ENCODE results near the gene DOCK8.
"Not testable (repeated sequence)": the region's sequence is repeated elsewhere in the genome, so short reads cannot be mapped to it uniquely, and the experiment has no call there.

DOCK8 gene

DNA sequence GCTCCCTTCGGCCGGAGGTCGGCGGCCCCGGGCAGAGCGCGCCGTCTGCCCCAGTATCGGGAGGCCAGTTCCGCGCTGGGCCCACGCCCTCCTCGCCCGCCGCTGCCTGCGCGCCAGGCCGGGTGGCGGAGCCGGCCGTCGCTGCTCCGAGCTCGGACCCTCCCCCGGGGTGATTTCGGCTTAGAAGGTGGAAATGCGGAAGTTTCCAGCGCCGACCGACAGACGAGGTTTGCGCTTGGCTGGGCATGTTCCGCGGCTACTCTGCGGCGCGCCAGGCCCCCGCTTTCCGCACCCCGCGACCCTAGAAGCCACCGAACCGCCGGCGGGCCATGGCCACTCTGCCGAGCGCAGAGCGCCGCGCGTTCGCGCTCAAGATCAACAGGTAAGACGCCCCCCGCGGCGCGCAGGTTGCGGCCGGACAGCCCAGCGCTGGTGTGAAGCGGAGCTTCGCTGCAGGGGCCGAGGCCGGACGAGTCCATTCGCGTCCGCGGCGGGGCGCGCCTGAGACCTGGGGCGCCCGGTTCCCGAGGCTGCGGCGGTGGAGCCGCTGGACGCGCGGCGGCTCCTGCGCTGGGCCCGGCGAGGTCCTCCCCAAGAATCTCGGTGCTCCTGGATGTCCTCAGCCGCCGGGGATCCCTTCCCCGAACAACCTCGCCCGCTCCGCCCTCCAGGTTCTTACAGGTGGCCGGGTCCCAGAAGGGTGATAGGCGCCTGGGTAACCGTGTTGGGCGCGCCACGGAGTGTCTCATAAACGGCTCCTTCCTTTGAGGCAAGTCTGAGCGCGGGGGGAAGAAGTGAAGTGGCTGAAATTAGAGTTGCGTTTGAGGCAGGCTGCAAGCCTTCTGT lies at the start of gene DOCK8:
Gene DOCK8, plus strand, starts transcription at position 218 of the 846 bp plus-strand sequence. Its CDS starts 112 bp downstream, at position 330.
- DNase-seq (ENCODE audit: low spot score), result peak; percentile 82

DNA sequence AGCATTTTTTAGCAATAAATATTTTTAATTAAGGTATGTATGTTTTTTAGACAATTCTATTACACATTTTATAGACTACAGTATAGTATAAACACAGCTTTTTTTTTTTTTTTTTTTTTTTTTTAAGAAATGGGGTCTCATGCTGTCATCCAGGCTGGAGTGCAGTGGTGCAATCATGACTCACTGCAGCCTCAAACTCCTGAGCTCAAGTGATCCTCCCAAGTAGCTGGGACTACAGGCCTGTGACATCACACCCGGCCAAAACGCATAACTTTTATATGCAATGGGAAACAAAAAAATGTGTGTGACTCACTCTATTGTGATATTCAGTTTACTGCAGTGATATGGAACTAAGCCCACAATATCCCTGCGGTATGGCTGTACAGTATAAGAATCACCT lies 44.9 kb upstream of the DOCK8 start:
- DNase-seq (ENCODE audit: low spot score), result not testable (repeated sequence)

DNA sequence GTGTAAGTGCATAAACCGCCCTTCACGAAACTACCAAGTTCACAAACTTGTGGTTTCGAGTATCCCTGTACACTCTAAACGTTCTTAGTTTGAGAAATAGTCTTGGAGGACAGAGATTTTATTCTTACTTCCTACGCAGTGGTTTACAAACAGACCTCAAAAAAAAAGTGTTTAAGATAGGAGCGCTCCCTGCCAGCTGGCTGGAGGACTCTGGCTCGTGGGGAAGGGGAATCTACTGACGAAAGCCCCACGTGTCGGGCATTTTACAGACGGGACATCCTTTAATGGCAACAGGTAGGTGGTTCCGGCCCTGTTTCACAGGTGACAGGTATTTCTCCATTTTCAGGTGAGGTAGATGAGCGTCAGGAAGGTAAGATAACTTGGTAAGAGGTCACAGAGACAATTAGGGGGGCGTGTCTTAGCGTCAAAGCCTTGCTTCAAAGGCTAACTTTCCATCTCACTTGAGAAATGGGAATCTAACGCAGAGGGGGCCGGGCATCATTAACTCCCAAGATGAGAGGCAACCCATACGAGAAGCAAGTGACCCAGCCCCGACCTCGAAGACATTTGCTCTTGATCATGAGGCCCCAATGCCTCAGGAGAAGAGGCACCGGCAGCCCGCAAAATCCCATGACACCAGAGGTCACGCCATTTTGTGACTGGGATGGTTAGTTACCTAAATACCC lies 36.4 kb upstream of the DOCK8 start:
- DNase-seq (ENCODE audit: low spot score), result not testable (repeated sequence)

DNA sequence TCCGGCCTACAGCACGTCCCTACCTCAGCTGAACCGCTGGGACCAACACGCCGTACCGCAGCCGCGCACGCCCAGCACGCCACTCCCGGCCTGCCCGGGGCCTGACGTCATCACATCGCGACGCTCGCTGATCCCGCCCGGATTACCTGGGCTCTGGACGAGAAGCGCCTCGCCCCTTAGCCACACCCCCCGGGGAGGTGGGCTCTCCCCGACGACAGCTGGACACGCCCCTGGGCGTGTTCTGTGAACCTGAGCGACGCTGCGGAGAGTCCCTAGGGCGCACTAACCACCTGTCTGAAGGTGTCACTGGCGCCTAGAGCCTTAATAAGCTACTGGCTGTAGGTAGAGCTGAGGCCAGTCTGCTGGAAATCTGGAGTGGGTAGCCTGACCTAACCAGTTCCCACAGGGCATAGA lies 35.7 kb upstream of the DOCK8 start, which contains the start of gene ZNG1A:
Gene ZNG1A, minus strand, starts transcription at position 87 of the 414 bp plus-strand sequence. CDS start 87 bp downstream, outside the sequence.
- not testable (repeated sequence) for DNase-seq (ENCODE audit: low spot score)

DNA sequence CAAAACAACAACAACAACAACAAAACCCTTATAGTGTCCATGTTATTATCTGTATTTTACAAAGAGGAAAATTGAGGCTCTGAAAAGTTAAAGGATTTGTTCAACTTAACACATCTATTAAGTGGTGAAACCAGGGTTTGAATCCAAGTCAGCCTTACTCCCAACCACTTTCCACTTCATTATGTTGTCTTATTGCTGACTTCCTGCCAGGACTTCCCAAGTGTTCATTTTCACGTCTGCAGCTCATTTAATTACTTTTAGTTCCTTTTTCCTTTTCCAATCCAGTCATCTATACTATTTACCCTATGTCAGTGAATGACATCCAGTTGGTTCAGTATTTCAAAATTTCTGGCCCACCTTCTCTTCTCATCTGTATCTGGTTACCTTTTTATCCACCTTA lies 15.1 kb upstream of the DOCK8 start:
- DNase-seq (ENCODE audit: low spot score), result not testable (repeated sequence)

DNA sequence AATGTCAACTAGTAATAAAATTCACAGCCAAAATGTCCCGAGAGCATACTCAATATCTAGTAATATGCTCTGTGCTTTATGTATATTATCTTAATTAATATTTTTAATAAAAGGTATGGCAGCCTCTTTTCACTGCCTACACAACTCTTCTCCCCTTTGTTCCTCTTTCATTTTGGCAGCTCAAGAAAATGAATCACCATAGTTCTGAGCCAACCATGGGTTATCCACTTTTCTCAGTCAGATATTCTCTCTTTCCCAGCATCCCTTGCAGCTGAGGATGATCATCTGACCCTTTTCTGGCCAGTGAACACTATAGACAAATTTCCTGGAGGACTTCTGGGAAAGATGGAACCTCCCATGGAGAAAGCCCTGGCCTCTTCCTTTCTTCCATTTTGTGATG lies 8.2 kb upstream of the DOCK8 start:
- no peak for DNase-seq (ENCODE audit: low spot score)

DNA sequence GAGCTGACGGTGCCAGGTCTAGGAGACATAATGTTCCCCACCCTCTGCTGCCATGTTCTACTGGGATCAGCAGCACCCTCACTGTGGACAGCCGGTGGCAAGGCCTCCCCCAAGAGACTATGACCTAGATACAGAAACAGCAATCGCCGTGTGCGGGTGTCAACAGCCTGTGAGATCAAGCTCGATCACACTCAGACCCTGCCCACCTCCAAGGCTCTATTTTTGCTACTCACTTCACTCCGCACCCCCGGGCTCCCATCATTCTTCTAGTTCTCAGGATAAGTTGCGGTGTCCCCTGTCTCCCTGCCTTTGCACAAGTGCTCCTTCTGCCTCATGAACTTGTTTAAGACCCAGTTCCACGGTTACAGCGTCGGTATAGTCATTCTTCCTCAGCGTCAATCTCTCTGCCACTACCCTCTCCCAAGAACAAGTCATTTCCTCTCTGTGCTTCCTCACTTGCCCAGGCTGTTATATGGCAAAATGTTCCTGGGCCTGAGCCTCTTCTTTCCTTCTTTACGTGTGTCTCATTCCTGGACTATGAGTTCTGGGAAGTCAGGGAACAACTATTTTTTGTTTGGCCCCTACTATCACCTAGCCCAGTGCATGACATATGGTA lies 5.4 kb upstream of the DOCK8 start:
- no peak for DNase-seq (ENCODE audit: low spot score)

DNA sequence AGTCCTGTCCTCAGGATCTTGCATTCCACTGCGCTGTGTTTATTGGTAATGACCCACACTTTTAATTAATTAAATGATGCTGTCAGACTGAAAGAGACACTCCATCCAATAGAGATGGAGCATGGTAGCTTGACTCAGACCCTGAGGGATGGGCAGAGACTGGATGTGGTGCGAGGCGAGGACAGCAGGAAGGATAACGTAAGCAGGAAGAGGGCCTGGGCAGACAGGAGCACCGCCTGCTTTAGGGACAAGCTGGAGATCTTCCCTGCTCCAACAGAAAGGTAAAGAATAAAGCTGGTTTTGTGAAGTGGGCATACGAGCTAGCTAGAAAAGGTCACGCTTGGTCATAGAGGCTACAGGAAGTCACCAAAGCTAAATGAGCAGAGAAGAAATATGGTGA lies 3.6 kb upstream of the DOCK8 start:
- peak; percentile 19 for DNase-seq (ENCODE audit: low spot score)

DNA sequence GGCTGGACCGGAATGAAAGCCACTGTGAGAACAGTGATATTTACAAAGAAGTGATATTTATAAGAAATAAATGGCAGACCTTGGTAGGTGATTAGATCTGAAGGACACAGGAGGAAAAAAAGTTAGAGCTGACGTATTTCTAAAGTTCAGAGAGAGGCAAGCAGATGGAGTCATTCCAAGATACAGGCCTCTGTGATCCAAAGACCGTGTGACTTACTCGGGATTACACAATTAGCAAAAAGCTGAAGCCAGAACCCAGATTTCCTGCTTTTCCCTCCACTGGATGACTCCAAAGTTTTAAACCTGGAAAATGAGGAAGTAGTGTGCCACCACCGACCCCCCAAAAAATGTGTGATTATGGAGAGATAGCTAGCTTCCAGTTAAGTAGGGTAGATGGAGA lies 3.1 kb upstream of the DOCK8 start:
- DNase-seq (ENCODE audit: low spot score), result no peak

DNA sequence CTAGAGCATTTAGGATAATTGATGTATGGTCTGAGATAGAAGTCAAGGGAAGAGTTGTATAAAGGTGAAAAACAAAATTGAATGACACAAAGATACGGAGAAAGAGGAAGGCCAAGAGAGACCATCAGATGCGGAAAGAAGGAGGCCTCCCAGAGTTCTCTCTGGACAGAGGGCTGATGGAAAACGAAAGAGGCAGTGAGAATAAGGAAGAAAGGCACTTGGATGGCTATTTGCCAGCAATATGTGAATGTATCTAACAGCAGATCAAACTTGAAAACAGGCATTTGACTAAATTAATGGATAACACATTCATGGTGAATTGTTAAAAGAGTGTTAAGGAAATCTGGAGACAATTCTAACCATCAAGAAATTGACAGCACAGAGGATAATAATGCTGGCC lies 2.4 kb upstream of the DOCK8 start:
- DNase-seq (ENCODE audit: low spot score), result no peak

DNA sequence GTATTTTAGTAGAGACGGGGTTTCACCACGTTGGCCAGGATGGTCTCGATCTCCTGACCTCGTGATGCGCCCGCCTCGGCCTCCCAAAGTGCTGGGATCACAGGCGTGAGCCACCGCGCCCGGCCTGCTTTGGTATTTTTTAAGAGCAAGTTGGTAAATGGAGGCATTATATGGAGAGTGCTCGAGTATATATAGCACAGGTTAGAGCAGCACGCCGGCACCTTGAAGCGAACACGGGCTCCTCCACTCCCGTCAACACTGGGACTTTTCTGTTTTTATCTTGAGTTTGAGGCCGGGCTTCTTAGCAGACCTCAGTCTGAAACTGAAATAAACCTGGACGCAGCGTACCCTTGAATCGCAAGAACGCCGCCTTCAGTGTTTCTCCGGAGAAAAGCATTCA lies 764 bp upstream of the DOCK8 start:
- not testable (repeated sequence) for DNase-seq (ENCODE audit: low spot score)

DNA sequence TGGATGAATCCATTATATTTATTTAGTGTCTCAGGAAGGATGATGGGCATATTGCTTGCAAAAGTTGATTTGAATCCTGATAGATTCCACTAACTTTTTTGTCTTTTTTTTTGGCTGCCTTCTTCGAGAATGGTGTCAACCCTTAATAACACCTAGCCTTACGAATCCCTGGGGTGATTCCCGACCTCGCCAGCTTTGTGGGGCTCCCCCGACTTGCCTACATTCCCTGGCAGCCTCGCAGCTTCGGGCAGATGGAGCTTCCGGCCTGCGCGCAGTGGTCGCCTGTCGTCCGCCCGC lies 366 bp upstream of the DOCK8 start:
- DNase-seq (ENCODE audit: low spot score), result no peak

DNA sequence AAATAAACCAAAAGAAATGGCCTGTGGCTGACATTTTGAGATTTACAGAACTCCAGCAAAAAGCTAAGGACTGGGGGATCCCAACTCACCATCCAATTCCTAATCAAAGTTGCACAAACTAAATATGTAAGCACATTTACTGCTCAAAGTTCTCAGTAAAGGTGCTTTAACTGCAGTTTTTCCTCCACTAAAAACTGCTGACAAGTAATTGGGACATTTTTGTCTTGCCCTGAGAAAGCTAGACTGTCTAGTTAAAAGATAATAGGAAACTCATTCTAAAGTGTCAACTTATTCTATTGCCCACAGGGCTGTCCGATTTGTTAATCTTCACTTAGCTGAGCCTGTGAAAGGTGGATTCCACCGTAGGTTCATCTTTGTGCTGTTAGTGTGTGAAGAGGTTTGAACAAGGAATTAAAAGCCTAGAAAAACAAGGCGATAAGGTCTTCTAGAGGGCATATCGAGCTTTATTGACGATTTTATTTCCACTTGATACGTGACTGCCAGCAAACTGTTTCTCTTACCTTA lies 1.0 kb downstream of the DOCK8 start:
- DNase-seq (ENCODE audit: low spot score), result no peak

DNA sequence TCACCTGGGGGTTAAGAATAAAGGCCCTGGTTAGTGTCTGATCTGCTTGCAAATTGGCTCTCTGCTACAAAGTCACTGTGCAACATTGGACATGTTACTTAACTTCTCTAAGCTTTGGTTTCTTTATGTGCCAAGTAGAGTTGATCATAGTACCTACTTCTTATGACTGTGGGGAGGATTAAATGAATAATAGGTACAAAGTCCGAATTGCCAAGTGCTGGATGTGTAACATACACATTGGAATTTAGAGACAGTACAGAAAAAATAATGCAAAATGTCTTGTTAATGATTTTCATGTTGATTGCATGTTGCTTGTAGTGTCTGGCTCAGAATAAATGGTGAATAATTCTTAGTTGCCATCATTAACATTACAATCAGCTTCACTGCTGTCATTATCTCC lies 2.2 kb downstream of the DOCK8 start:
- DNase-seq (ENCODE audit: low spot score), result no peak

DNA sequence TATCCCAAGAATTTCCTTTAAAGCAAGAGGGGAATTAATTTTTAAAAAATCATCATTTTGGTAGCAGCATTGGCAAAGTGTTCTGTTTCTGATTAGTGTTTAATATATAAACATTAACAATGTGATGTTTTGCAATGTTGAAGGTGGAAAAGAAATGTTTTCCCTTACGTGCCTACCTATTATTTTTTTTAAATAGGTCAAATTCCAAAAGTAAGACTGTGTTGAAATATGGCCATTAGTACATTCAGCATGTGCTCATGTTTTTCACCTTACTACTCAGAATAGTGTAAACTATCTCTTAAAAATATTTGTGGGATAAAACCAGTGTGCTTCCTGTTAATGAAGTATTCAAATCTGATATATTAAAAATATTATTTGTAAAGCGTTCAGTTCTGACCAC lies 3.3 kb downstream of the DOCK8 start:
- no peak for DNase-seq (ENCODE audit: low spot score)

DNA sequence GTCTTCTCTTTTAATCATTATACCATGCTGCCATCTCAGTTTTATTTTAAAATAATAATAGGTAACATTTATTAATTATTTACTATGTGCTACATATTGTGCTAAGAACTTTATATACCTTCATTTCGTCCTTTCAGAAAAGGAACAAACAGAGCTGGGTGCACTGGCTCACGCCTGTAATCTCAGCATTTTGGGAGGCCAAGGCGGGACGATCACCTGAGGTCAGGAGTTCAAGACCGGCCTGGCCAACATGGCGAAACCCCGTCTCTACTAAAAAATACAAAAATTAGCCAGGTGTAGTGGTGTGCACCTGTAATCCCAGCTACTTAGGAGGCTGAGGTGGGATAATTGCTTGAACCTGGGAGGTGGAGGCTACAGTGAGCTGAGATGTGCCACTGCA lies 4.4 kb downstream of the DOCK8 start:
- DNase-seq (ENCODE audit: low spot score), result not testable (repeated sequence)

DNA sequence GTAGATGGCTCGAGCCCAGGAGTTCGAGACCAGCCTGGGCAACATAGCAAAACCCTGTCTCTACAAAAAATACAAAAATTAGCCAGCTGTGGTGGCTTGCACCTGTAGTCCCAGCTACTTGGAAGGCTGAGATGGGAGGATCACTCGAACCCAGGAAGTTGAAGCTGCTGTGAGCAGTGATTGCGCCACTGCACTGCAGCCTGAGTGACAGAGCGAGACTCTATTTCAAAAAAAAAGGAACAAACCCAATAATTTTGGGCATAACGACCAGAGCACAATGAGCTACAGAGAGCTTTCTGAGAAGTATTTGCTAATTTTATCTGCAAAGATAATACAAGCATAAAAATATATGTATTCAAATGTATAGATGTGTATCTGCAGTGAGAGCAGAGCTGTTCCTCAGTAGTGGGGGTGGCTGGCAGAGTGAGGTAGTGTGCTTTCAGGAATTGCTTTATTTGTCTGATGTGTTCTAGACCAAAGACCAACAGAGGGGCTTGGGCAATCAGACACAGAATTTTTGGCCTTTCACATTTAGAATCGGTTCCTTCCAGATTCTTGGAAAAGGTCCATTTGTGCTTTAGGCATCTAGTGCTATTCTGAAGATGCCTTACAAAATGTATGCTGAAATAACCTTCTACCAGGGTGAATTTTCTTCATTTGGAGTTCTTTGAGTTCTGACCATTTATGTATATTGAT lies 5.2 kb downstream of the DOCK8 start:
- DNase-seq (ENCODE audit: low spot score), result no peak

DNA sequence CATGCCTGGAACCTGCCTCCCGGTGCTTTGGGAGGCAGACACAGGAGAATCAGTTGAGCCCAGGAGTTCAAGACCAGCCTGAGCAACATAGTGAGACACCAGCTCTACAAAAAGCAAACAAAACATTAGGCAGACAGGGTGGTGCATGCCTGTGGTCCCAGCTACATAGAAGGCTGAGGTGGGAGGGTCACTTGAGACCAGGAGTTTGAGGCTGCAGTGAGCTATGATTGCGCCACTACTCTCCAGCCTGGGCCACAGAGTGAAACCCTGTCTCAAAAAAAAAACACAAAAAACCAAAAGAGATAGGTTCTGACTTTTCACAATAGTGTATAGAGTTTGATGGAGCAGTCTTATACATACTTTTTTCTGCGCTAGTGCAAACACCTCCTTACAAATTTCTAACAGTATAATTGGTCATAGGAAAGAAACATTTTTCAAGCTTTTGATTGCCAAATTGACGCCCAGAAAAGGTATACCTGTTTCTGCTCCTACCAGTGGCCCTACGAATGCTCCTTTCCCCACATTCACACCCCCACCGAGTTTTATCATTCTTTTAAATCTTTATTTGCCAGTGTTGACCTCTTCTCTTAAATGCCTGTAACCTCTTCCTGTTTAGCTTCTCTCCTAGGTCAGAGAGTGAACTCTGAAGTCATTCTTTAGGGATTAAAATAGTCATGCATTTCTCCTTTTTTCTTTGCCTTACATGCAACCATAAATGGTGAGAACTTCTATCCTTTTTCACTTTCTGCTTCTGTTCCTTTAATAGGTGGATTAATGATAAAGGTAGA lies 7.5 kb downstream of the DOCK8 start:
- no peak for DNase-seq (ENCODE audit: low spot score)

DNA sequence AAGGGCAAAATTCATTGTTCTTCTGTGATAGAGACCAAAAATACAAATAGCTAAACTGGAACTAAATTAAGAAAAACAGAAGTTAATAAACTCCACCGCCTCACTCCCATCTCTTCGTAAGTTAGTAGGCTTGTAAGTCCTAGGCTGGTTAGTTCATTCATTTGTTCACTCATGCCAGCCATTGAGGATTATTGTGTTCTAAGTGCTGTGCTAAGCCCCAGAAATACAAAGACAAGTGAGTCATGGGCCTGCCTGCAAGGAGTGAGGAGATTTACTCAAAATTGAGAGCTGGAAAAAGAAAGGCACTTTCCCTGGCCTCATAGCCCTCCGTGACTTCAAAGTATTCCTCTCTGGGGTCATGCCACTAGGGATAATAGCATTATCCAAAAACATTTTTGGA lies 8.5 kb downstream of the DOCK8 start:
- no peak for DNase-seq (ENCODE audit: low spot score)

DNA sequence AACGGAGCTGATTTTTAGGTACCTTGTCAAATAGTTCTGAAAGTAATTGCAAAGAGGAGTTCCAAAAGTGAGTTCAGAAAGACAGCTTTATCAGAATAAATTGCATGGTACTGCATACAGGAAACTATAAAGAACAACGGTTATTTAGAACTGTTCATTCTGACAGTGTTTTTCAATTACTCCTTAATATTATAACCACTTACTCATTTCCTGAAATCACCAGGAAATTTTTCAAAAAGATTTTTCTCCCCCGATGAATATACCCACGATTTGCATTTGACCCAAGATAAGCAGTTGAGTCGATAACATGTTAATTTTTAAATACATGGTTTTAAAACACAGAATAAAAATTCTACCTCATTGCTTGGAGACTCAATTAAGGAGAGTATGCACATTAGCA lies 9.4 kb downstream of the DOCK8 start:
- DNase-seq (ENCODE audit: low spot score), result no peak

Measured in iPS-NIHi11 (cell line).